ENCODE data around the gene APCDD1L. TPM values are rescaled to one million over a fixed set of nuclear protein-coding genes. Genes with fewer than 3 reads are reported as not detected.

APCDD1L gene
- total and polyA plus RNA-seq, 7 donors: 0.03 to 1.2 (median 0.14) TPM

GRCh38 chr20:58523971-58524315 is 8.7 kb upstream of the APCDD1L start:
- ATAC-seq: no peak
- Histone ChIP-seq H3K36me3 (ENCODE audit: insufficient read depth in 1 of 2, low read depth in 1 of 2) (no peaks in the 10 kb centered on the region), H3K27ac (no peak overlapping the region), H3K4me3 (no peak overlapping the region), H3K9me3 (peaks cover 10% of the 10 kb centered on the region), H3K4me1 (no peaks in the 10 kb centered on the region), H3K27me3 (ENCODE audit: insufficient read depth in 3 of 3, low read length in 2 of 3) (peaks cover 0 to 1% (median 0%) of the 10 kb centered on the region in 3 donors)
- WGBS, 3 donors: 66 to 71% (median 67%) methylated on average over 2 of the region's 2 CpGs
- intact Hi-C loops (cut with DNase I): no loop called here
- TF ChIP-seq CTCF (IDR thresholded peaks at IDR 0.05): no peak
- DNase-seq: no peak

- no peak for TF ChIP-seq CTCF (IDR thresholded peaks at IDR 0.05)
- Histone ChIP-seq H3K27ac (no peak overlapping the region), H3K36me3 (ENCODE audit: insufficient read depth in 1 of 2, low read depth in 1 of 2) (no peaks in the 10 kb centered on the region)
Measured at GRCh38 chr20:58523072-58523970, 8.1 kb upstream of the APCDD1L start.

GRCh38 chr20:58522666-58523065 is 7.5 kb upstream of the APCDD1L start:
- 66 to 73% (median 67%) methylated on average over 3 of the region's 3 CpGs for WGBS, 3 donors
- H3K4me1 ChIP-seq: no peaks in the 10 kb centered on the region
- peaks cover 10% of the 10 kb centered on the region for H3K9me3 ChIP-seq
- ATAC-seq (no peak), DNase-seq (no peak)
- intact Hi-C loops (cut with DNase I): no loop called here
- TF ChIP-seq CTCF (IDR thresholded peaks at IDR 0.05): no peak
- H3K36me3 ChIP-seq (ENCODE audit: insufficient read depth in 1 of 2, low read depth in 1 of 2): no peaks in the 10 kb centered on the region
- H3K27ac ChIP-seq: no peak overlapping the region
- H3K4me3 ChIP-seq: no peak overlapping the region
- peaks cover 0 to 4% (median 0%) of the 10 kb centered on the region in 3 donors for H3K27me3 ChIP-seq (ENCODE audit: insufficient read depth in 3 of 3, low read length in 2 of 3)

More at GRCh38 chr20:58523072-58523970, 8.1 kb upstream of the APCDD1L start:
- peaks cover 0 to 4% (median 0%) of the 10 kb centered on the region in 3 donors for H3K27me3 ChIP-seq (ENCODE audit: insufficient read depth in 3 of 3, low read length in 2 of 3)
- intact Hi-C loops (cut with DNase I): no loop called here
- WGBS, 3 donors: 50 to 60% (median 54%) methylated on average over 19 of the region's 19 CpGs
- DNase-seq (no peak), ATAC-seq (no peak)
- no peak overlapping the region for H3K4me3 ChIP-seq
- no peaks in the 10 kb centered on the region for H3K4me1 ChIP-seq
- H3K9me3 ChIP-seq: peaks cover 10% of the 10 kb centered on the region

GRCh38 chr20:58521763-58522162 is 6.6 kb upstream of the APCDD1L start:
- WGBS, 3 donors: 76 to 82% (median 82%) methylated on average over 10 of the region's 10 CpGs
- Histone ChIP-seq H3K4me3 (no peak overlapping the region), H3K27ac (no peak overlapping the region), H3K27me3 (ENCODE audit: insufficient read depth in 3 of 3, low read length in 2 of 3) (peaks cover 0 to 4% (median 0%) of the 10 kb centered on the region in 3 donors), H3K4me1 (no peaks in the 10 kb centered on the region), H3K9me3 (peaks cover 6% of the 10 kb centered on the region), H3K36me3 (ENCODE audit: insufficient read depth in 1 of 2, low read depth in 1 of 2) (no peaks in the 10 kb centered on the region)
- DNase-seq (no peak), ATAC-seq (no peak)
- no peak for TF ChIP-seq CTCF (IDR thresholded peaks at IDR 0.05)
- intact Hi-C loops (cut with DNase I): no loop called here
